Mucosa of rectum (tissue), 2 donors: ENCODE data around the gene ZFHX3.

Source experiments
- H3K27ac ChIP-seq, 2 donors: one replicate each; pipeline ENCODE4 v1.7.0; 2013; ENCODE audit warnings: inconsistent platforms in 2 of 2, low read depth in 2 of 2, low read length in 2 of 2
- H3K27me3 ChIP-seq, 2 donors: one replicate each; pipeline ENCODE4 v1.7.0; 2013; ENCODE audit warnings: low read length in 2 of 2; ENCODE audit not compliant: control insufficient read depth in 2 of 2, insufficient read depth in 2 of 2
- H3K36me3 ChIP-seq, 2 donors: one replicate each; pipeline ENCODE4 v1.7.0; 2013; ENCODE audit warnings: low read length in 2 of 2; ENCODE audit not compliant: control insufficient read depth in 2 of 2, insufficient read depth in 2 of 2
- H3K4me1 ChIP-seq, 2 donors: one replicate each; pipeline ENCODE4 v1.7.0; 2013; ENCODE audit warnings: low read length in 2 of 2, mild to moderate bottlenecking in 1 of 2; ENCODE audit not compliant: control insufficient read depth in 2 of 2, insufficient read depth in 2 of 2
- H3K4me3 ChIP-seq, 2 donors: one replicate each; pipeline ENCODE4 v1.7.0; 2013; ENCODE audit warnings: low read length in 2 of 2
- H3K9ac ChIP-seq, 2 donors: one replicate each; pipeline ENCODE4 v1.7.0; 2013; ENCODE audit warnings: low read length in 2 of 2, low read depth in 1 of 2, mild to moderate bottlenecking in 1 of 2
- H3K9me3 ChIP-seq, 2 donors: one replicate each; pipeline ENCODE4 v1.7.0; 2013; ENCODE audit warnings: low read length in 2 of 2; ENCODE audit not compliant: control insufficient read depth in 2 of 2
- donor health status: healthy.
- donor health status: Normal muscosa, but diverticular disease.

Gene ZFHX3

GRCh38 chr16:72910875-72911274 lies 137.1 kb downstream of the ZFHX3 start:
- H3K4me3 ChIP-seq, result no peak overlapping the region
- peaks cover 0 to 8% of the 10 kb centered on the region in 2 donors for H3K4me1 ChIP-seq
- no peak overlapping the region for H3K27ac ChIP-seq
- no peaks in the 10 kb centered on the region for H3K27me3 ChIP-seq
- no peak overlapping the region for H3K9ac ChIP-seq
- no peaks in the 10 kb centered on the region for H3K9me3 ChIP-seq
- H3K36me3 ChIP-seq, result no peaks in the 10 kb centered on the region

- no peaks in the 10 kb centered on the region for H3K36me3 ChIP-seq
- peaks cover 0 to 8% of the 10 kb centered on the region in 2 donors for H3K4me1 ChIP-seq
- H3K9ac ChIP-seq, result no peak overlapping the region
- no peak overlapping the region for H3K4me3 ChIP-seq
- no peak overlapping the region for H3K27ac ChIP-seq
- no peaks in the 10 kb centered on the region for H3K27me3 ChIP-seq
- no peaks in the 10 kb centered on the region for H3K9me3 ChIP-seq
Observed at GRCh38 chr16:72910381-72910780, 137.5 kb downstream of the ZFHX3 start.

GRCh38 chr16:72909196-72909595 lies 138.7 kb downstream of the ZFHX3 start:
- Histone ChIP-seq H3K4me3 (no peak overlapping the region), H3K36me3 (no peaks in the 10 kb centered on the region), H3K4me1 (peaks cover 0 to 4% of the 10 kb centered on the region in 2 donors), H3K27ac (no peak overlapping the region), H3K9ac (no peak overlapping the region), H3K27me3 (no peaks in the 10 kb centered on the region), H3K9me3 (no peaks in the 10 kb centered on the region)

- Histone ChIP-seq H3K27ac (no peak overlapping the region), H3K4me1 (no peaks in the 10 kb centered on the region), H3K36me3 (no peaks in the 10 kb centered on the region), H3K4me3 (no peak overlapping the region), H3K9ac (no peak overlapping the region), H3K27me3 (no peaks in the 10 kb centered on the region), H3K9me3 (no peaks in the 10 kb centered on the region)
Observed at GRCh38 chr16:72908362-72909167, 139.4 kb downstream of the ZFHX3 start.

GRCh38 chr16:72905581-72905980 lies 142.3 kb downstream of the ZFHX3 start:
- no peak overlapping the region for H3K4me3 ChIP-seq
- H3K9me3 ChIP-seq, result no peaks in the 10 kb centered on the region
- no peaks in the 10 kb centered on the region for H3K4me1 ChIP-seq
- H3K27ac ChIP-seq, result no peak overlapping the region
- no peaks in the 10 kb centered on the region for H3K36me3 ChIP-seq
- no peak overlapping the region for H3K9ac ChIP-seq
- H3K27me3 ChIP-seq, result no peaks in the 10 kb centered on the region

GRCh38 chr16:72903176-72903575 lies 144.8 kb downstream of the ZFHX3 start:
- Histone ChIP-seq H3K4me1 (no peaks in the 10 kb centered on the region), H3K27ac (no peak overlapping the region), H3K9ac (no peak overlapping the region), H3K36me3 (no peaks in the 10 kb centered on the region), H3K27me3 (no peaks in the 10 kb centered on the region), H3K4me3 (no peak overlapping the region), H3K9me3 (no peaks in the 10 kb centered on the region)

- Histone ChIP-seq H3K4me3 (no peak overlapping the region), H3K27me3 (no peaks in the 10 kb centered on the region), H3K4me1 (no peaks in the 10 kb centered on the region), H3K36me3 (no peaks in the 10 kb centered on the region), H3K9ac (no peak overlapping the region), H3K9me3 (no peaks in the 10 kb centered on the region), H3K27ac (no peak overlapping the region)
Observed at GRCh38 chr16:72902206-72902605, 145.7 kb downstream of the ZFHX3 start.

GRCh38 chr16:72901000-72901627 lies 146.8 kb downstream of the ZFHX3 start:
- Histone ChIP-seq H3K27ac (no peak overlapping the region), H3K4me1 (peaks cover 0 to 2% of the 10 kb centered on the region in 2 donors), H3K4me3 (no peak overlapping the region), H3K9me3 (no peaks in the 10 kb centered on the region), H3K9ac (no peak overlapping the region), H3K27me3 (no peaks in the 10 kb centered on the region), H3K36me3 (no peaks in the 10 kb centered on the region)

GRCh38 chr16:72898216-72898825 lies 149.6 kb downstream of the ZFHX3 start:
- Histone ChIP-seq H3K36me3 (no peaks in the 10 kb centered on the region), H3K9me3 (no peaks in the 10 kb centered on the region), H3K9ac (no peak overlapping the region), H3K27ac (no peak overlapping the region), H3K4me3 (no peak overlapping the region), H3K4me1 (peaks cover 0 to 2% of the 10 kb centered on the region in 2 donors), H3K27me3 (no peaks in the 10 kb centered on the region)

GRCh38 chr16:72897707-72898106 lies 150.2 kb downstream of the ZFHX3 start:
- no peak overlapping the region for H3K4me3 ChIP-seq
- no peak overlapping the region for H3K27ac ChIP-seq
- H3K9ac ChIP-seq, result no peak overlapping the region
- H3K36me3 ChIP-seq, result no peaks in the 10 kb centered on the region
- H3K27me3 ChIP-seq, result no peaks in the 10 kb centered on the region
- H3K4me1 ChIP-seq, result peaks cover 0 to 2% of the 10 kb centered on the region in 2 donors
- H3K9me3 ChIP-seq, result no peaks in the 10 kb centered on the region
